Measurements from ENCODE around the gene GPHN.
A peak's percentile ranks its signal among the peaks of the same experiment; 100 is the strongest.
"Not testable (repeated sequence)": the region's sequence is repeated elsewhere in the genome, so short reads cannot be mapped to it uniquely, and the experiment has no call there.

The GPHN gene

DNA sequence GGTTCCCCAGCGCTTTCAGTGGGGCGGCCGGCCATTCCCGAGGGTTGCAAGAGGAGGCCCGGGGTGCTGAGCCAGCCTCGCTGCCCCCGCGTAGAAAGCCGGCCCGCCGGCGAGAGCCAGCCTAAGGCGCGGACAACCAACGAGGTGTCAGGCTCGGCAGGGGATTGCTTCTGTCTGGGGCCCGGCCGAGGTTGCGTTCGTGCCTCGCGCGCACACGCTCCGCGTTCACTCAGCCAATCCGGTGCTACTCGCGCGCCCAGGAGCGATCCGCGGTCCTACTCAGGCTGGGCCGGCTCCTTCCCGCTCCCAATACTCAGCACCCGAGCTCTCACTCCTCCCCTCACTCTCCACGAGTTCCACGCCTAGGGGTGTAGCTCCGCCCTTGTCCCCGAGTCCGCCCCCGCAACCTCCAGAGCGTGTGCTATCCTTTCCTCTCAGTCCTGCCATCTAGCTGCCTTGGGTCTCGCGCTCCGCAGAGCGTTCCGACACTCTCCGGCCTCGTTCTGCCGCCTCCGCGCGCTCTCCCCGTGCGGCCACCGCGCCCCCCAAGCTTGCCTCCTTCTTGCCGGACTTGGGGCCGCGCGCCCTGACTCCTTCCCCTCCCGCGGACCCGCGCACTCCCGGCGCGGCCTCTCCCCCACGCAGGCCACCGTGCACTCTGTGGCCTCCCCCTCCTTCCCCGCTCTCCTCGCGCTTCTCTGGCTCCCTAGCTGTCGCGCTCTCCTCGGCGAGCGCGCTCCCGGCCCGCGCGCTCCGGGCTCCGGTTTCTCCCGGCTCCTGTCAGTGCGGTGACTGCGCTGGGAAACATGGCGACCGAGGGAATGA lies at the start of gene GPHN:
Gene GPHN, plus strand, starts transcription at position 426 of the 825 bp plus-strand sequence.
- peak; percentile 97 for DNase-seq

DNA sequence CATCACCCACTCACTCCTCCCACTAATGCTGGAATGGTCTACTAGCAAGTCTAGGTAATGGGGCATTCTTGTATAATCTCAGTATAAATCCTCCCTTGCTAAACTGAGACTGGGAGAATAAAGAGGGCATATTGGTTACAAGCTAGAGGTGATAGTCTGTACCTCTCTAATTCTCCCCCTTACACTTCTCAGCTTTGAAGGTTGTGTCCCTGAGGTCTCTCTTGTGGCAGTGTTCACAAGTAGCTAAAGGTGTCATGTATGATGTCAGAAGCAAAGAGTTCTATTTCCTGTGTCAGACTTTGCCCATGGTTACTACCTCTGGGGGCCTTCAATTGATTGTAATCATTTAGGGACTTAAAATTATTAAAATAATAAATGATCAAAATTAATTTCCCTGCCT lies 48.3 kb upstream of the GPHN start:
- DNase-seq = no peak

GRCh38 chr14:66464261-66464660 lies 43.7 kb upstream of the GPHN start:
- no peak for DNase-seq

DNA sequence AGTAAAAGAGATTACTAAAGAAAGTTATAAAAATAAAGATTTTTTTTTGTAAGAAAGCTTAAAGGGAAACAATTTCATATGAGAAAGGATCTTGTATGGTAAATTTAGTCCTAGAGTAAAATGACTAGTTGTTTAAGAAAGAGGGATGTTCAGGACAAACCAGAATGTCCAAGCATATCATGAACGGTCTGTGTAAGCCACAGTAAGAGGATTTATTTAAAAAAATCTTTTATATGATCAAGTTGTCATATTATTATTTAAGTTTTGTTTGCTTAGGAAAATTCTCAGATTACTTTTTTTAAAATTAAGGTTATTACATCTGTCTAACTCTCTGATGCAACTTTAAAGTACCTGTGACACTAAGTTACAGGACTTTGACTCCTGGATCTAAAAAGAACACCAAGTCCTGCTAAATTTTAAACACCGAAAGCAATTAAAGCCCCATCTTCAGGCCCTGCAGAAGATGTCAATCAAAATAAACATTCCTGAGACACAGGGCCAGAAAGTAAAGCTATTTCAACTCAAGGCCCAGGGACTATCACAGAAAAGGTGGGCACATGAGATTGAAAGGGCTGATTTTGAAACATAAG lies 39.1 kb upstream of the GPHN start:
- DNase-seq = no peak

GRCh38 chr14:66471584-66471983 lies 36.4 kb upstream of the GPHN start:
- DNase-seq = no peak

GRCh38 chr14:66472251-66472650 lies 35.7 kb upstream of the GPHN start:
- DNase-seq = no peak

GRCh38 chr14:66473223-66473622 lies 34.7 kb upstream of the GPHN start:
- no peak for DNase-seq

- peak; percentile 7 for DNase-seq
Measured at GRCh38 chr14:66476964-66477363, 31.0 kb upstream of the GPHN start.

DNA sequence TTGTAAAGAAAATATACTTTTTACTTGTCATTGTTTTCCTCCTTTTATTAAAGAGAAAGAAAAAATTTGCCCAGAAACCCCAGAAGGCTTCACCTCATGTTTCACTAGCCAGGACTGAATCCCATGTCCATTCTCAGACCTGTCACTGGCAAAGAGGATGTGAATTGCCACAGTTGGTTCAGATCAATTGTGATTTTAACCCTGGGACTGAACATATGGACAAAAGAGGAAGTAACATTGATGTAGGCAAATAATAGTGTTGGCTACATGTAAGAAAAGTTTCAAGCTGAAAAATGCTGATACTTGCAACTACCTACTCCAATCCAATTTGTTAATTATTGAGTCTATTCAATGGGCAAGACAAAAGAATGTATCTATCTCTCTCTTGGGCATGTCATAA lies 30.4 kb upstream of the GPHN start:
- DNase-seq = no peak

- no peak for DNase-seq
Measured at GRCh38 chr14:66482873-66483272, 25.1 kb upstream of the GPHN start.

DNA sequence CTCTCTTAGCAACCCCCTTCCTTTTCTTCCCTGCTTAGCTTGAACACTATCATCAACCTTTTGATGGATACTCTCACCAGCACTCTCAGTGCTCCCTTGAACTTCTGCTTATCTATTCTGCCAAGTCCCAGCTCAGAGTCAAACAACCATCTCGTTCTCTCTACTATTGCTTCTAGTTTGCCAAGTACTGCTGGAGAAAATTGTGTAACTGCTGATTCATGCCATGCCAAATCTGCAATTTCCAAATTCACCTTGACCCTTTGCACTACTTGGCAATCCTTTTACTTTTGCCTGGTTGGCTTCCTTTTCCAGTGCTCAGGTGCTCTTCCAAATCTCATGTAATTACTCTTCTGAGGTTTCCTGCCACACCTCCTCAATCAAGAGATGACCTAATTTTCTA lies 24.6 kb upstream of the GPHN start:
- DNase-seq = no peak

DNA sequence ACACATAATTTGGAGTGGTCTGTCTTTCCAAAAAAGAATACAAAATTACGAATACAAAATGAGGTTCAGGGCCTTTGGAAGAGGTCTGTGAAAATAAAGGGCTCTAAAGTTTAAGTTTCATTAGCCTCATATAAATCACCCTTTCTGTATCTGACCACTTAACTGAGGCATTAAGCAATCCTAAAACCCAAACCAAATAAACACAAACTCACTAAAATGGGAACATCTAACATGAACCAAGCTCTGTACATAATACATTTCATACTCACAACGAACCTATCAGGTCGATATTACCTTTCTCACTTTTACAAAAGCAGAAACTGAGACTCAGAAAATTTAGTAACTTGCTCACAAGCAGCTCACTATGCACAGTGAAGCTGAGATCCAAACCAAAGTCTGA lies 22.9 kb upstream of the GPHN start:
- DNase-seq = no peak

DNA sequence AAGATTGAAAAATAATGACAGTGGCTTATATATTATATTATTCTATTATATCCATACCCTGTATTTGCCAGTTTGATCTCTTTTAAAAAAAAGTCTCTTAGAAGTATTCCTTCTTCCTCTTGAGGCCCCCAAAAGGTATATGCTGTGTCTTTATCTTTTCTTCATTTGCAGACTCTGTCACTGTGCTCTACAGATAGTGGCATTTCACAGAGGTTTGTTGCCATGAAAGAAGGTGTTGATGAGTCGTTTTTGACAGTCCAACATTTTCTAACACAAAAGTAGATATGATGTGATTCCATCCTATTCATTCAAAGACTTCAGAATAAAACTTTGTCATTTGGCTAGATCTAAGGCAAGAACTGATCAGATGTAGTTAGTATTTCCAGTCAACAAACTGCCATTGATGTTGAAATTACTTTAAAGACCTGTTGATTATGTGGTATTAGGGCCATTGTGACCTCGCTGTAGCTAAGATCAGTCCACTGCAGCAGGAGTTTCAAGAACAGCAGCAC lies 22.0 kb upstream of the GPHN start, which contains the start of gene CCDC196:
Gene CCDC196, plus strand, starts transcription at position 462 of the 512 bp plus-strand sequence. CDS start 132 bp downstream, outside the sequence.
- no peak for DNase-seq

DNA sequence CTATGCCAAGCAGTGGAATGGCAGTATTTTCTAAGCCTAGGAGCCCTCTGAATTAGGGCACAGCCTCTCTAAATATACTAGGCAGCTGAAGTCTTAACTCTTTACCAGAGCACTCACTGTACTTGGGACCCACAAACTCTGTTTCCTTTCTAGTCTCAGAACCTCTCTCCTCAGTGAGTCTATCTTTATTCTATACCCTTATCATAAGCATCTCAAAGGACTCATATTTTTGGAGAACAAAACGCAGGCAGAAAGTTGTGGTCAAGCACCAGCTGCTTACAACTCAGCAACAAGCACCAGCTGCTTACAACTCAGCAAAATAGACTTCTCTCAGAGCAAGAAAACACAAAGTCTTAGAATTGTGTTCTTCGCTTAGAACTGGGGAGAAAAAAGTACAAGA lies 20.8 kb upstream of the GPHN start:
- DNase-seq = no peak

DNA sequence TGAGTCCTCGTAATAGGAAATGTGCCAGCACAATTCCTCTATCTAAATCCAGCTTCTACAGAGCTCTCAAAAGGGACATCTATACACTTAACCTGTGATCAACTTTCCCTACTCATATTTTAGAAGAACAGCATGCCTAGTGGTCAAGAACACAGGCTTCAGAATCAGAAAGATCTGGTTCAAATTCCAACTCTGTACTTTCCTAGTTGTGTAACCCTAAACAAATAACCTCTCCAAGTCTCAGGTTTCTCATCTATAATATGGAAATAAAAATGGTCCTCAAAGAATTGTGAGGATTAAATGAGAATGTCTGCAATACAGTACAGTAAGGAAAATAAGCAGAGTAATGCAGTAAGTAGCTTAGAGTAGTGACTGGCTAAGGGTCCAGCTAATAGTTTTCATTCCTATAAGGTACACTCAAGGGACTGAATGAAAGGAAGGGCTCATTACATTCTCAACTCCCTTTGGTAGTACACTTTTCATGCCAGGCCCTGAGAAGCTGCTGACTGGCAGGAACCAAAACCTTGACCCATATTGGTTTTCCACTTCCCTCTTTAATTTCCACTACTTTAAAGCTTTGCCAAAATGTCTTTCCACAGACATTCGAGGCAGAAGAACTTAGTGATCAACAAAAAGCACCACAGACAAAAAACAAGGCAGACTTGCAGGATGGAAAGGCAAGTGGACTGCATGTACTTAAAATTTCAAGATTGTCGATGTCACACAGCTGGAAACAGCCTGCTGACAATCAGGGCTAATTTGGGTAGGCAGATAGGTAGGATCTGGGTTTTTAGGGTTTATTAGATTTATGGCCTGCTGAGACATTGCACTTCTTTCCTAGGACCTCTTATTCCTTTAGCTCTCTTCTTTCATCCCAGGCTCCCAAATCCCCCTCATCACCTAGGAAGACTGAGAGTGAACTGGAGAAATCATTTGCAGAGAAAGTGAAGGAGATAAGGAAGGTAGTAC lies 17.5 kb upstream of the GPHN start:
- no peak for DNase-seq

- no peak for DNase-seq
Measured at GRCh38 chr14:66493750-66494149, 14.2 kb upstream of the GPHN start.

GRCh38 chr14:66495218-66496098 lies 12.5 kb upstream of the GPHN start:
- peak; percentile 72 for DNase-seq

GRCh38 chr14:66496188-66496807 lies 11.6 kb upstream of the GPHN start:
- DNase-seq = no peak

DNA sequence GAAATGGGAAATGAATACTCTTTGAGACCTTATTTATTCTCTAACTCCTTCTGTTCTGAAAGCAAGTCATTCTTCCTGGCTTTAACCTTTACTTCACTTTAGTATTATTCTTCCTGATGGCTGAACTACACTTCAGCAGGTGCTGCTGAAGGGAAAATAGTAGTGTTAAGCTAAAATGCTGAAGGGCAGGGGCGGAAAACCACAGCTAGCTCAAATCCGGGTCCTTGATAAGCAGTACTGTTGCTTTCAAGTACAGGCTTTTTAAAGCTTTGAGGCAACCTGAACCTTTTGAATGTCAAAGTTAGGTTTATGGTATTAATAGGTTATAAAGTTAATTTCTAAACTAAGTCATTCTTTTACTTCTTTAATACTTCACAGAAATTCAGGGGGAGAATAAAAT lies 11.0 kb upstream of the GPHN start:
- no peak for DNase-seq

DNA sequence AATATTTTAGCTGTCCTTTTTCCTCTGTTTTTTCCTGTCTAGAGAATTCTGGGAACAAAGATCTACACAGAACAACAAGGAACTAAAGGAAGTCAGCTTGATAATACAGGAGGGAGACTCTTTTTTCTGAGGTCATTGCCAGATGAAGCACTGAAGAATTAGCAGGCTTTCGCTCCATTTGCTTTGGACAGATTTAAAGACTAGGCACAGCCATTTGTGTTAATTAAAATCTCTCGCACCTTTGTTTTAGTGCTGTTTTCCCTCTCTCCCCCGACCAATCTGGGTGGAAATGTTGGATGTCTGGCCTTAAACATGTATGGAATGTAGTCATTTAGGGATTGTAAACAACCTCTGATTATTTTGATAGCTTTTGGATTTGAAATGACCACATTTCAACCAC lies 9.6 kb upstream of the GPHN start:
- DNase-seq = no peak

DNA sequence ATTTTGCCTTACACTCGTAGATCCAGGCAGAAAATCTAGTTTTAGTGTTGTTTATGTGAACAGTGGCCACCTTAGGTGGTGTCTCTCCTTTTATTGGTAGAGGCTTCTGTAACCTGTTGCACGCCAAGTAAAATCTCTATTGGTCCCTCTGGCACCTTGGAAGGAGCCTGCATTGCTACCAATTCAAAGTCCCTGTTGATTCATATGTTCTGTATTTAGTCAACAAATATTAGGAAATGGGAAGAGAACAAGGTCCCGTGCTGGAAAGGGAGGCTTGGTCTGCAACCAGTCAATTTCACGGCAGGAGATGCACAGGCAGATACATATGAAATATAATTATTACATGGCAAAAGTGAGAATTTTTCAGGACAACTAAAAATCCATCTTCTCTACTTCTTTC lies 6.4 kb upstream of the GPHN start:
- DNase-seq = no peak

- not testable (repeated sequence) for DNase-seq
Measured at GRCh38 chr14:66502836-66503235, 5.1 kb upstream of the GPHN start.

All from NCI-H1105 treated with DMSO at 0.1 percent for 48 hours (cell line).